Type B pancreatic cell (in vitro differentiated cells): Measurements from ENCODE around the gene FAM181A. TPM values are rescaled to one million over a fixed set of nuclear protein-coding genes. Genes with fewer than 3 reads are reported as not detected.

Experiments used
- DNase-seq: peaks from one replicate; pipeline ENCODE4 v3.0.0; 2021; ENCODE audit warnings: mixed read lengths; ENCODE audit not compliant: unreplicated experiment; ENCODE audit errors: extremely low spot score
- H3K27ac Mint-ChIP-seq: 2 replicates; pipeline ENCODE4 v1.8.0; 2021; ENCODE audit warnings: mild to moderate bottlenecking, mixed read lengths
- H3K27me3 Mint-ChIP-seq: 2 replicates; pipeline ENCODE4 v1.8.0; 2021; ENCODE audit warnings: mixed read lengths
- H3K36me3 Mint-ChIP-seq: 2 replicates; pipeline ENCODE4 v1.8.0; 2021; ENCODE audit warnings: mixed read lengths
- H3K4me1 Mint-ChIP-seq: one replicate; pipeline ENCODE4 v1.8.0; 2021; ENCODE audit warnings: mixed read lengths; ENCODE audit not compliant: unreplicated experiment
- H3K4me3 Mint-ChIP-seq: 2 replicates; pipeline ENCODE4 v1.8.0; 2021; ENCODE audit warnings: mild to moderate bottlenecking, mixed read lengths
- H3K9me3 Mint-ChIP-seq: 2 replicates; pipeline ENCODE4 v1.8.0; 2021; ENCODE audit warnings: mixed read lengths
- total RNA-seq: library from RNA; stranded (reverse); gene quantifications from 2 replicates; pipeline ENCODE4 v1.2.1, GENCODE V29; 2021; ENCODE audit warnings: low replicate concordance
- TF ChIP-seq, protein P1 (sequence below): fragments of 200-600 bp; sonication (generic); conservative IDR thresholded peaks from 2 replicates; pipeline ENCODE4 v1.5.0; 2021; ENCODE audit warnings: antibody characterized with exemption, mild to moderate bottlenecking

Gene FAM181A
- total RNA-seq, 1 donor from 2014 or later: 1.2 TPM

DNA sequence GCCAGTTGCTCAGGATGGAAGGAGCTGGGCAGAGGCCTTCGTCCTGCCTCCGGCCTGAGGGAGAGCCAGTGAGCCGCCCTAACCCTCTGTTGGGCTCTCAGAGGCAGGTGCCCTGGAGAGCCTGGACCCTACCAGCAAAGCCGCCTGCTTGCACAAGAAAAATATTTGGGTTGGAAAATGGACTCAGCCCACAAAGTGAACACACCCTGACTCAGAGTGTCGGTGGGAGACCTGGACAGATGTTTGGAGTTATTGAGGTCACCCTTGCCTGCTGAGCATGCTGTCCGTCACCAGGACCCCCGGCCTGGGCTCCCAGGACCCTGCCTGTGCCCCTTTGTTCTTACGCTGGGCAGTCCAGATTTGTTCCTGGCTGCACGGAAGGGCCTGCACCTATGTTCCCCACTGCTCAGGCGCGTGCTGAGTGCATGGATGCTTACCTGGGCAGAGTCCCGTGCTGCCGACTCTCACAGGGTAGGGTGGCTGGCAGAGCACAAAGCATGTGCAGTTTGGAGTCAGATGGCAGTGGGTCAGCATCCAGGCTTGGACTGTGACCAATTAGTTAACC lies 22.4 kb downstream of the FAM181A start:
- no peaks in the 10 kb centered on the region for H3K36me3 Mint-ChIP-seq
- H3K27ac Mint-ChIP-seq: no peak overlapping the region
- H3K9me3 Mint-ChIP-seq: no peaks in the 10 kb centered on the region
- no peak overlapping the region for H3K4me3 Mint-ChIP-seq
- H3K27me3 Mint-ChIP-seq: peaks cover 6% of the 10 kb centered on the region
- peaks cover 4% of the 10 kb centered on the region for H3K4me1 Mint-ChIP-seq
- DNase-seq: no peak
- TF ChIP-seq, protein P1, sequence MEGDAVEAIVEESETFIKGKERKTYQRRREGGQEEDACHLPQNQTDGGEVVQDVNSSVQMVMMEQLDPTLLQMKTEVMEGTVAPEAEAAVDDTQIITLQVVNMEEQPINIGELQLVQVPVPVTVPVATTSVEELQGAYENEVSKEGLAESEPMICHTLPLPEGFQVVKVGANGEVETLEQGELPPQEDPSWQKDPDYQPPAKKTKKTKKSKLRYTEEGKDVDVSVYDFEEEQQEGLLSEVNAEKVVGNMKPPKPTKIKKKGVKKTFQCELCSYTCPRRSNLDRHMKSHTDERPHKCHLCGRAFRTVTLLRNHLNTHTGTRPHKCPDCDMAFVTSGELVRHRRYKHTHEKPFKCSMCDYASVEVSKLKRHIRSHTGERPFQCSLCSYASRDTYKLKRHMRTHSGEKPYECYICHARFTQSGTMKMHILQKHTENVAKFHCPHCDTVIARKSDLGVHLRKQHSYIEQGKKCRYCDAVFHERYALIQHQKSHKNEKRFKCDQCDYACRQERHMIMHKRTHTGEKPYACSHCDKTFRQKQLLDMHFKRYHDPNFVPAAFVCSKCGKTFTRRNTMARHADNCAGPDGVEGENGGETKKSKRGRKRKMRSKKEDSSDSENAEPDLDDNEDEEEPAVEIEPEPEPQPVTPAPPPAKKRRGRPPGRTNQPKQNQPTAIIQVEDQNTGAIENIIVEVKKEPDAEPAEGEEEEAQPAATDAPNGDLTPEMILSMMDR: no peak

DNA sequence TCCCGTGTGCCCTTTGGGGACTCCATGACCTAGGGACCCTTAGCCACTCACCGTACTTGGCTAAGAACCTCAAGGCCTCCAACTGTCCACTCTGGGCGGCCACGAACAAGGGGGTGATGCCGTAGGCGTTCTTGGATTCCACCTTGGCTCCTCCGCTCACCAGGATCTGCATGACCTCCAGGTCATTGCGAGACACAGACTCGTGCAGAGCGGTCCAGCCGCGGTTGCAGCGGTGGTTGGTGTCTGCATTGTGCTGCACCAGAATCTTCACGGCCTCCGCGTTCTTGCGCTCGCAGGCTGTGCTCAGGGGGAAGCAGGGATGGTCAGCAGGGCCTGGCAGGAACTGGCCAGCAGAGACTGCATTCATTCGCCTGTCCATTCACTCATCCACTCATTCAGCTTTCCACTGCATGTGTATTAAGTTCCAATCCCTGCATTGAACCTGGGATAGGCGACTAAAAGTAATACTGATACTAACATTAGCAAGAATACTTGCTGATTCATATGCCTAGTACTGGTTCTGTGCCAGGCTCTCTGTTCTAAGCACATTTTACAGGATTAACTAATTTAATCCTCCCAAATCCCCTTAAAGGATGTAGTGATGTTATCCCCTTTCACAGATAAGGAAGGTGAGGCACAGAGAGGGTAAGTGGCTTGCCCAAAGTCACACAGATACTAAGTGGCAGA lies 23.9 kb downstream of the FAM181A start:
- Mint-ChIP-seq H3K27ac (no peak overlapping the region), H3K9me3 (no peaks in the 10 kb centered on the region), H3K27me3 (peaks cover 5% of the 10 kb centered on the region), H3K4me3 (no peak overlapping the region), H3K36me3 (no peaks in the 10 kb centered on the region), H3K4me1 (peaks cover 11% of the 10 kb centered on the region)
- no peak for DNase-seq
- TF ChIP-seq, protein P1: no peak

DNA sequence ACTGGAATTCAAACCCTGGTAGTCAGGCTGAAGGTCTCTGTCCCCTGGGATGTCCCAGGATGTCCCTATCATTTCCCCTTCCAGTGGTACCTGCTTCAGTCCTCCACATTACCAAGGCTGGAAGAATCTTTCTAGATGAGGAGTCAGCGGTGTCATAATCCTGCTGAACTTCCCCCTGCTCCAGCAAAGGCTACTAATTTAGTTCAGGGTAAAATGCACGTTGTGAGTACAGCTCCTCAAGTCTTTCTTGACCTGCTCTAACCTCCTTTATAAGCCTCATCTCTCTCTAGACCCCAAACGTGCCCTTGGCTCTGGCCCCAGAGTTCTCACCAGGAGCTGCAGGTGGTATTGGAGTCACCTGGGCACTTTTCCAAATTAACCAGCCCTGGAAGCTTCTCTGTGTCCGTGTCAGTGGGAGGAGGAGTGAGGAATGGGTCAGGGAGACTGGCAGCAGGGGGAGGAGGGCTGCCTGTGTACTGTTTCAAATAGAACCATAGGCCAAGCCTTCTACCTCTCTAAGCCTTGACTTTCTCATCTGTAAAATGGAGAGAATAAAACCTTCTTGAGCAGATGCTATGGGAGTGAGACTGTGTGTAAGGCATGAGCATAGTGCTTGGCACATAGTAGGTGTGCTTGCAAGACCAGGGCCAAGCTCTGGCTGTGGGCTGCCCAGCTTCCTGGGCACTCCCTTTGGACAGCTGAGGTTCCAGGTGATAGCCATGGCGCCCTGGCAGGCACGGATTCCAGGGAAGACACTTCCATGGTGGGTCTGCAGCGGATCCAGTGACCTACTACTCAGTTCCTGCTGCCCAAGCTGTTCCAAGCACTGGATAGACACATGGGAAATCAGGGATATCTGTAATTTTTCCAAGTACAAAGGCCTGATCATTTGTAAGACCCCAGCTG lies 24.7 kb downstream of the FAM181A start:
- Mint-ChIP-seq H3K36me3 (no peaks in the 10 kb centered on the region), H3K4me1 (peaks cover 11% of the 10 kb centered on the region), H3K4me3 (no peak overlapping the region), H3K9me3 (no peaks in the 10 kb centered on the region), H3K27ac (no peak overlapping the region), H3K27me3 (no peaks in the 10 kb centered on the region)
- TF ChIP-seq, protein P1: no peak
- no peak for DNase-seq

DNA sequence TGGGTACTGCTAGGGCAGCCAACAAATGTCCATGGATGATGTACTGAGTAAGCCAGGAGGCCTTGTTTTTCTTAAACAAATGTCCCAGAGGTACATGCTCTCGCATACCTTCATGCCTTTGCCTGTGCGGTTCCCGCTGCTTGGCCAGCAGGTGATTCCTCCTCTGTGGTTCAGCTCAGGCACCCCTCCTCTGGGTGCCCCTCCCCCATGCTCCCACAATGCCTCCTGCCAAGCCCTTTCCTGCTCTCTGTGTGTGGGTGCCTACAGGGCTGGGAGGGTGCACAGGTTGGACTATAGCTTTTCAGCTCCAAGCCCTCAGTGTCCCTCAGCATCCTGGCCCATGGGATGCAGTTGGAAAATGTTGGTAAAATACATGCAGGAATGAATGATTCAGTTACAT lies 25.7 kb downstream of the FAM181A start:
- Mint-ChIP-seq H3K36me3 (no peaks in the 10 kb centered on the region), H3K4me1 (peaks cover 11% of the 10 kb centered on the region), H3K27ac (no peak overlapping the region), H3K4me3 (no peak overlapping the region), H3K9me3 (no peaks in the 10 kb centered on the region), H3K27me3 (no peaks in the 10 kb centered on the region)
- no peak for DNase-seq
- TF ChIP-seq, protein P1: no peak

DNA sequence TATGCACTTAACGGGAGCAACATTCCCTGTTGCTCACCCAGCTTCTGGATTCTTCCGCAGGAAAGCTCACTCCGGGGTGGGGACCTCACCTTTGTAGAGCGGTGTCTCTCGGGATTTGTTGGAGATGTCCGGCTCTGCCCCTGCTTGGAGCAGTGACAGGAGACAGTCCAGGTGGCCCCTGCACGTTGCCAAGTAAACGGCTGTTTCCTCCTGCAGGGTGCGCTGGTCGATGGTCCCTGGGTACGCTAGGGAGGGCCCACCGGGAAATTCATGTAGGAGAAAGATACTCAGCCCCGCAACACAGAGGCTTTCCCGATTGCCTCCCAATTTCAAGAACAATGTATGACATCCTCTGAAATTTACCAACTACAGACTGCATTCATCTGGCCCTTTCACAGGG lies 26.1 kb downstream of the FAM181A start:
- TF ChIP-seq, protein P1: no peak
- Mint-ChIP-seq H3K4me1 (peaks cover 11% of the 10 kb centered on the region), H3K4me3 (no peak overlapping the region), H3K27ac (no peak overlapping the region), H3K36me3 (no peaks in the 10 kb centered on the region), H3K9me3 (no peaks in the 10 kb centered on the region), H3K27me3 (no peaks in the 10 kb centered on the region)
- no peak for DNase-seq
